GM03348 (cell line): Measurements from ENCODE around the gene CELF2.
"Not testable (repeated sequence)": the region's sequence is repeated elsewhere in the genome, so short reads cannot be mapped to it uniquely, and the experiment has no call there.

Experiments
- DNase-seq: peaks from one replicate; pipeline ENCODE4 v3.0.0; 2012; ENCODE audit warnings: low spot score

CELF2 gene

GRCh38 chr10:11353006-11353896, 335.6 kb downstream of the CELF2 start:
- DNase-seq, result no peak

GRCh38 chr10:11354823-11355222, 337.2 kb downstream of the CELF2 start:
- no peak for DNase-seq

- DNase-seq, result no peak
These were observed 337.9 kb downstream of the CELF2 start for GRCh38 chr10:11355592-11355991.

- no peak for DNase-seq
These were observed 339.8 kb downstream of the CELF2 start for GRCh38 chr10:11357439-11357838.

DNA sequence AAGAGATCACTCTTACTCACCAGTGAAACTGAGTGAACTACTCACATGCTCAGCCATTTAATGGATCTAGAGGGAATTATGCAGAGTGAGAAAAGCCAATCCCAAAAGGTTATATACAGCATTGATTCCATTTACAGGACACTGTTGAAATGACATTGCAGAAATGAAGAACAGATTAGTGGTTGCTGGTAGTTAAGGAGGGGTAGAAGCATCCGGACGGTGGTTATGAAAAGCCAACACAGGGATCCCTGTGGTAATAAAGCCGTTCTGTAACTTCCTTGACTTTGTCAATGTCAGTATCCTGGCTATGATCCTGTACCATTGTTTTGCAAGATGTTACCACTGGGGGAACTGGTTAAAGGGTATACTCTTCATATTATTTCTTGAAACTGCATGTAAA, 340.3 kb downstream of the CELF2 start:
- no peak for DNase-seq

DNA sequence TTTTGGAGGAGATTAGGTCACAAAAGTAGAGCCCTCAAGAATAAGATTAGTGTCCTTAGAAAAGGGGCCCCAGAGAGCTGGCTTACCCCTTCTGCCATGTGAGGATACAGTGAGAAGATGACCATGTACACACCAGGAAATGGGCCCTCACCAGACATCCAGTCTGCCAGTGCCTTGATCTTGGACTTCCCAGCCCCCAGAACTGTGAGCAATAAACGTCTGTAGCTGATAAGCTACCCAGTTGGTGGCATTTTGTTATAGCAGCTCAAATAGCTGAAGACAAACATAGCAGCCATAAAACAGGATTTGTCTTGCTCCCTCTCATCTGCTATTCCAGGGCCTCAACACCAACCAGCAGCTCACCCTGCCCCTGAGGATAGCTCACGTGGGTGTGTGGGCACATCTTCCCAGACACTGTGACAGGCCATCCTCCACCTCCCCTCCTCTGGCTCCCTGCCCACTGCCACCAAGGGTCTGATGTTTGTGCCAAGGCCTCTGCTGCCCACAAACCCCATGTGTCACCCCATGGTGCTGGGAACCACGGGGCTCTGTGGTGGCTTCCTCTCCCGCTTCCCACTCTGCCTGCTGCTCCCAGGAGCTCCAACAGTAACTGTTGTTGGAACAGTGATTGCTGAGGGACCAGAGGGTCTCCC, 341.4 kb downstream of the CELF2 start:
- DNase-seq, result no peak

GRCh38 chr10:11359869-11360268, 342.2 kb downstream of the CELF2 start:
- no peak for DNase-seq

GRCh38 chr10:11363497-11363896, 345.8 kb downstream of the CELF2 start:
- no peak for DNase-seq

DNA sequence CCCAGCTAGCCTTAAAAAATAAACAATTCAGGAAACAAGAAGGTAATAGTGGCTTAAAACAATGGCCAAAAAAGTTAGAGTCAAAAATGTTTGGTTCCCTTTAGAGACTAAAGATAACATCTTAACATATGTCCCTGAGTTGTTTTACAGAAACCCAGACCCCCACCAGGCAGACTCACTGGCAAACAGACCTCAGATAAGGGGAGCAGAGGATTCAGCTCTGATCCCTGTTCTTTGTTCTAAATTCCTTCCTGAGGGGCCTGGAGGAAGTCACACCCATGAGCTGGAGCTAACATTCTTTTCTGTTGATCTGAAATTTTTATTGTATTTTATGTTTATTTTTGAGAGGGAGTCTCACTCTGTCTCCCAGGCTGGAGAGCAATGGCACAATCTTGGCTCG, 346.6 kb downstream of the CELF2 start:
- DNase-seq, result no peak

DNA sequence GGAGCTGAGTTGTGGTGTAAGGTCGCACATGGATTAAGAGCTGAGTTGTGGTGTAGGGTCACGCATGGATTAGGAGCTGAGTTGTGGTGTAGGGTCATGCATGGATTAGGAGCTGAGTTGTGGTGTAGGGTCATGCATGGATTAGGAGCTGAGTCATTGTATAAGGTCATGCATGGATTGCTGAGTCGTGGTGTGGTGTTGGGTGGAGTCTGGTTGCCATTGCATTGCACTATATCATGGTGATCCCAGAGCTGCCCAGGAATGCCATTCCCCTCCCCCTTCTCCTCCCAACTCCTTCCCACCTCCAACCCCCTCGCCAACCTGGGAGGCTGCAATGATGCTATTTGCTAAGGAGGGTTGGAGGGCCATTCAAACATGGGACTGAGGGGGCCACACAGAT, 349.2 kb downstream of the CELF2 start:
- DNase-seq, result not testable (repeated sequence)

- no peak for DNase-seq
These were observed 349.8 kb downstream of the CELF2 start for GRCh38 chr10:11367505-11367904.

DNA sequence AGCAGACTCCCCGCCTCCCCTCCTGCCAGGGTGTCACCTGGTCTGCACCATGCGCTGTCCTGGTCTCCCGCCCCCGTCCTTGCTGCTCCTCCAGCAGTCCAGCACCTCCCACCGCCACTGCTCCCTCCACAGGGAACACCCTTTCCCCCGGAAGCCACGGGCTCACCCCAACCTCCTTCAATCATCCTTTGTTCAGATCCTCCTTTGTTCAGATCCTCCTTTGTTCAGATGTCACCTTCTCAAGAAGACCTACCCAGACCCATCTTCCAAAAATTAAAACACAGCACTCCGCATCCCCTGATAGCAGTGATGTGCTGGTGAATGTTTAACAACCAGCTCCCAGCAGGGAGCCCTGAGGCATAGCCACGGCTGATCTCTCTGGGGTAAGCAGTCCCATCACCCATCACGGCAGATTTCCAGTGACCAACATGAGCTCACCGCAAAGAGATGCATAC, 356.1 kb downstream of the CELF2 start:
- no peak for DNase-seq

DNA sequence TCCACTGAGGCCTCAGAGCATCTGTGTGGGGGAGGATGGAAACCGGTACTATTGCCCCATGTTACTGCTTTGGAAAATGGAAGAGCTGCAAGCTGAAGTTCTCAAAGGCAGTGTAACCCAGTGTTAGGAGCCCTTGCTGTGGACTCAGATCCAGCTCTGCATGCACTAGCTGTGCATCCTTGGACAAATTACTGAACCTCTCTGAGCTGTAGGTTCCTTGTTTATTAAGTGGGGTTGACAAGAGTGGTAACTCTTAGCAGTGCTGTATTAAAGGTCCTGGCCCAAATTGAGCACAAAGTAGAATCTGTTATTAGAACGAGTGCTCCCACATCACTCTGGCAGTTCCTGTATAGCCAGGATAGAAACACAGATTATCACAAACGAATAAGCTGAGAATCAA, 359.6 kb downstream of the CELF2 start:
- DNase-seq, result no peak

DNA sequence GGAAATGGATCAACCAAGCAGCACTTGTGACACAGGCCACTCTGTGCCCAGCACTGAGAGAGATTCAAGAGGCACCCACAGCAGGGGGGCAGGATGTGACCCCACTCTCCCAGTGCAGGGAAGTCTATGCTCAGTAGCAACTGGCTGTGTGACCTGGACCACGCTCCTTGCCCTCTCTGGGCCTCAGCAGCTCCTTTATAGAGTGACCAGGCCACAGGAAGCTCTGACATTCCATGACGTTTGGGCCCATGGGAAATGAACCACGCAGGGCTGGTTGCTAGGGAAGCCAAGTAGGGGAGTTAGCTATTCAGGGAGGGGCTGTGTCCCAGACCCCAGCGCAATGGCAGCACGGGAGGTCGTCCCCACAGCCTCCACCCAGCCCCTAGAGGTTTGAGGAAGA, 361.2 kb downstream of the CELF2 start:
- no peak for DNase-seq

DNA sequence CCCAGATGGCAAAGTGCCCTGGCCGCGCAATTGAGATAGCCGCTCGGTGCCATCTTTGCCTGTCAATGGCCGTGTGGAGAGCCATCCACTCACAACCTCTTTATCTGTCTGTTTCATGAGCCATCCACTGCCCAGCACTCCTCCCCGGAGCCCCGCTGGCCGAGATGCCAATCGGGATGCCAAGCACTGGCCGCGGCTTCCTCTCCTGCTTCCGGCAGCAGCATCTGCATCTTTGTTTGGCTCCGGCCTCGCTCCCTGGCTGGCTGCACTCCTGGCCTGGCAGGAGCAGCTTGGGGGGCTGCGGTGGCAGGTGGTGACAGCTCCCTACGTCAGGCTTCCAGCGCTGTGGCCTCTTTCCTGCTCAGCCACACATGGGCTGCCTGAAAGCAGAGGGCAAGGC, 362.1 kb downstream of the CELF2 start:
- DNase-seq, result no peak

DNA sequence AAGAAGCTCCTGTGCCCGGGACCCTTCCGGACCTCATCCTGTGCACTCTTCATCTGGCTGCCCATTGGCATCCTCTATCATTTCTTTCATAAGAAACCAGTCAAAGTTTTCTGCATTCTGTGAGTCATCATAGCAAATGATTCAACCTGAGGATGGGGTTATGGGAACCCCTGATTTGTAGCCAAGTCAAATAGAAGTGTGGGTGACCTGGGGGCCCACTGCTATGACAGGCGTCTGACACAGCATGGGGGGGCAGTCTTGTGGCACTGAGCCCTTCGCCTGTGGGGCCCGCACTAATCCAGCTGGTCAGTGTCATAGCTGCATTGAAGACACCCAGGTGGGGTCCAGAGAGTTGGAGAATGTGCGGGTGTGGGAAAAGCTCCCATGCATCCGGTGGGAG, 363.4 kb downstream of the CELF2 start:
- DNase-seq, result no peak

DNA sequence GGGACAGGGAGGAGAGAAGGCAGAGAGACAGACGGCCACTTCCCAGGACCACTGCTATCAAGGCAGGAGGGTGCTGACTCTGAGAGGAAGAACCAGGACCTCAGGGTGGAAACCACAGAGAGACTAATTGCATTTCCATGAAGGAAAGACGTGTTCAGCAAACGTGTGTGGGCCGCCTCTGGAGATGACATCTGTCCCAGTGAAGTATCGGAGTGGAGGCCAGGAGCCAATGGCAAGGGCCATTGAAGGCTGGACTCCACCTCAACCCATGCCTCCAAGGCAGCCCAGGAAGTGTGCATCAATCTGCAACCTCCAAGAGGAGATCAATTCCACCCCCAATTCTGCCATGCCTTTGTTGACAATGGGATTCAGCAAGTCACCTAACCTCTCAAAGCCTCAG, 363.8 kb downstream of the CELF2 start:
- no peak for DNase-seq

- no peak for DNase-seq
These were observed 364.5 kb downstream of the CELF2 start for GRCh38 chr10:11382187-11382586.

DNA sequence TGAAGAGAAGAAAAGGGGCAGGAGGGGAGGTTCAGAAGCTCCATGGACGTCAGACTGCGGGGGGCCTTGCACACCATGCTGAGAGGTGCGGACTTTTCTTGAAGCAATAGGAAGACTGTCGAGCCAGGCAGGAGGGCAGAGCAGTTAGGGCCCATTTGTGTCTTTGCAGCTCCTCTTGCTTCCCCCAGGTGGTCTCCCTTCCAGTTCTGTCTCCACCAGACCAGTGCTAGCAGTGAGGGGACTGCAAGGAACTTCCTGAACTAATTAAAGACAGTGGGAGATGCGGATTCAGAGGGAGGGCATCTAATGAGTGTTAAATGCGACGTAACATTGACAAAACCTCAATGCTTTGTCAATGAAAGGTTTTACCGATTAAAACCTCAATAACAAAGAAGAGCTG, 368.4 kb downstream of the CELF2 start:
- DNase-seq, result no peak
